ENCODE measurements around the gene ROGDI. TPM values are rescaled to one million over a fixed set of nuclear protein-coding genes. Genes with fewer than 3 reads are reported as not detected.

ROGDI gene
- total and polyA plus RNA-seq, 9 of the 15 experiments (the other 6 are each of a cell fraction or from before 2014, with no cell fraction given), result 0.97 to 37.3 (median 16.5) TPM

- TF ChIP-seq PTTG1 (tag; IDR thresholded peaks at IDR 0.05; ENCODE audit: low read depth) (no peak), GATAD2A (IDR thresholded peaks at IDR 0.05) (no peak), PCBP2 (IDR thresholded peaks at IDR 0.05; ENCODE audit: low read depth, low read length, poor library complexity, severe bottlenecking) (no peak), SRSF1 (IDR thresholded peaks at IDR 0.05; ENCODE audit: low read depth, low read length) (no peak), ZFX (CRISPR knock-in tag; IDR thresholded peaks at IDR 0.05) (peak; percentile 84), ZBTB1 (CRISPR knock-in tag; IDR thresholded peaks at IDR 0.05; ENCODE audit: borderline replicate concordance, low read depth) (peak; percentile 58; the same call in 1 of the 2 replicates), GTF3C2 (IDR thresholded peaks at IDR 0.05; ENCODE audit: borderline replicate concordance, extremely low read depth, insufficient read length) (no peak), SREBF1 (IDR thresholded peaks at IDR 0.05; ENCODE audit: borderline replicate concordance, low read depth, low read length) (no peak), ZNF57 (CRISPR knock-in tag; IDR thresholded peaks at IDR 0.05) (no peak), IRF9 (tag; IDR thresholded peaks at IDR 0.05) (no peak), RFX5 (IDR thresholded peaks at IDR 0.05; ENCODE audit: low read depth, low read length) (0 out of 2 replicates have a peak, but pooled peaks have one; percentile 15), CHD1 (IDR thresholded peaks at IDR 0.05; ENCODE audit: low read length) (no peak), EP300 (IDR thresholded peaks at IDR 0.05; ENCODE audit: low read length) (no peak), ATF6 (CRISPR knock-in tag; IDR thresholded peaks at IDR 0.05) (no peak), ZNF695 (CRISPR knock-in tag; IDR thresholded peaks at IDR 0.05) (no peak), ZZZ3 (IDR thresholded peaks at IDR 0.05) (no peak), XRCC3 (IDR thresholded peaks at IDR 0.05) (no peak), NFXL1 (CRISPR knock-in tag; IDR thresholded peaks at IDR 0.05) (no peak), ATF7 (IDR thresholded peaks at IDR 0.05) (no peak), CTBP1 (IDR thresholded peaks at IDR 0.05; ENCODE audit: borderline replicate concordance) (peak; percentile 83), HMGN3 (IDR thresholded peaks at IDR 0.05; ENCODE audit: borderline replicate concordance, extremely low read depth, insufficient read length, low read depth, low read length) (peak; percentile 41), ZNF511 (CRISPR knock-in tag; IDR thresholded peaks at IDR 0.05) (0 out of 2 replicates have a peak, but pooled peaks have one; percentile 9)
Observed at GRCh38 chr16:4801962-4802658, at the start of gene ROGDI (continued).

Data from K562 (cell line).